ENCODE measurements around the gene WWOX.

Gene WWOX

GRCh38 chr16:78126662-78127061, 27.2 kb downstream of the WWOX start:
- ATAC-seq (ENCODE audit: insufficient read depth, low read depth) = no peak
- Histone ChIP-seq H3K4me3 (ENCODE audit: low read depth in 1 of 2, low read length in 2 of 2) (no peak overlapping the region), H3K9me3 (ENCODE audit: insufficient read depth, low read length, severe bottlenecking) (no peaks in the 10 kb centered on the region), H3K4me1 (ENCODE audit: insufficient read depth, low read length) (peaks cover 4% of the 10 kb centered on the region; the same call in 1 of the 2 replicates), H2AFZ (ENCODE audit: low read depth, low read length) (no peak overlapping the region), H3K36me3 (ENCODE audit: insufficient read depth, low read length) (peaks cover 15% of the 10 kb centered on the region; the same call in 1 of the 2 replicates), H3K4me2 (ENCODE audit: insufficient read depth, low read length) (no peak overlapping the region), H3K79me2 (ENCODE audit: insufficient read depth, low read length) (no peaks in the 10 kb centered on the region), H3K9ac (ENCODE audit: low read depth, low read length) (no peak overlapping the region), H3K27ac (ENCODE audit: low read length) (no peak overlapping the region), H3K27me3 (ENCODE audit: insufficient read depth, low read length, poor library complexity) (no peaks in the 10 kb centered on the region), H4K20me1 (ENCODE audit: insufficient read depth, low read length) (no peaks in the 10 kb centered on the region)
- DNase-seq = no peak
- TF ChIP-seq EZH2 (IDR thresholded peaks at IDR 0.05; ENCODE audit: borderline replicate concordance, low read depth, low read length, severe bottlenecking) = no peak
- TF ChIP-seq CTCF (IDR thresholded peaks at IDR 0.05; ENCODE audit: borderline replicate concordance, extremely low read depth, low read length, poor library complexity, severe bottlenecking) = no peak

- Histone ChIP-seq H3K27me3 (ENCODE audit: insufficient read depth, low read length, poor library complexity) (no peaks in the 10 kb centered on the region), H3K4me3 (ENCODE audit: low read depth in 1 of 2, low read length in 2 of 2) (no peak overlapping the region), H3K4me2 (ENCODE audit: insufficient read depth, low read length) (no peak overlapping the region), H3K9me3 (ENCODE audit: insufficient read depth, low read length, severe bottlenecking) (no peaks in the 10 kb centered on the region), H2AFZ (ENCODE audit: low read depth, low read length) (no peak overlapping the region), H3K79me2 (ENCODE audit: insufficient read depth, low read length) (no peaks in the 10 kb centered on the region), H4K20me1 (ENCODE audit: insufficient read depth, low read length) (no peaks in the 10 kb centered on the region), H3K9ac (ENCODE audit: low read depth, low read length) (no peak overlapping the region), H3K4me1 (ENCODE audit: insufficient read depth, low read length) (peaks cover 4% of the 10 kb centered on the region; the same call in 1 of the 2 replicates), H3K36me3 (ENCODE audit: insufficient read depth, low read length) (0 out of 2 replicates have a peak, but pooled peaks cover 13% of the 10 kb centered on the region), H3K27ac (ENCODE audit: low read length) (no peak overlapping the region)
- TF ChIP-seq CTCF (IDR thresholded peaks at IDR 0.05; ENCODE audit: borderline replicate concordance, extremely low read depth, low read length, poor library complexity, severe bottlenecking) (no peak), EZH2 (IDR thresholded peaks at IDR 0.05; ENCODE audit: borderline replicate concordance, low read depth, low read length, severe bottlenecking) (no peak)
- DNase-seq (no peak), ATAC-seq (ENCODE audit: insufficient read depth, low read depth) (no peak)
Observed at GRCh38 chr16:78127130-78127529, 27.7 kb downstream of the WWOX start.

- no peak overlapping the region for H3K4me2 ChIP-seq (ENCODE audit: insufficient read depth, low read length)
- DNase-seq (no peak), ATAC-seq (ENCODE audit: insufficient read depth, low read depth) (no peak)
- H3K27ac ChIP-seq (ENCODE audit: low read length) = no peak overlapping the region
- H3K36me3 ChIP-seq (ENCODE audit: insufficient read depth, low read length) = 0 out of 2 replicates have a peak, but pooled peaks cover 13% of the 10 kb centered on the region
- H3K9ac ChIP-seq (ENCODE audit: low read depth, low read length) = no peak overlapping the region
- no peaks in the 10 kb centered on the region for H3K27me3 ChIP-seq (ENCODE audit: insufficient read depth, low read length, poor library complexity)
- H3K9me3 ChIP-seq (ENCODE audit: insufficient read depth, low read length, severe bottlenecking) = no peaks in the 10 kb centered on the region
- H2AFZ ChIP-seq (ENCODE audit: low read depth, low read length) = no peak overlapping the region
- H3K4me1 ChIP-seq (ENCODE audit: insufficient read depth, low read length) = no peaks in the 10 kb centered on the region
- no peaks in the 10 kb centered on the region for H4K20me1 ChIP-seq (ENCODE audit: insufficient read depth, low read length)
- H3K4me3 ChIP-seq (ENCODE audit: low read depth in 1 of 2, low read length in 2 of 2) = no peak overlapping the region
- H3K79me2 ChIP-seq (ENCODE audit: insufficient read depth, low read length) = no peaks in the 10 kb centered on the region
- no peak for TF ChIP-seq CTCF (IDR thresholded peaks at IDR 0.05; ENCODE audit: borderline replicate concordance, extremely low read depth, low read length, poor library complexity, severe bottlenecking)
- no peak for TF ChIP-seq EZH2 (IDR thresholded peaks at IDR 0.05; ENCODE audit: borderline replicate concordance, low read depth, low read length, severe bottlenecking)
Observed at GRCh38 chr16:78128913-78129312, 29.5 kb downstream of the WWOX start.

GRCh38 chr16:78129349-78129748, 29.9 kb downstream of the WWOX start:
- Histone ChIP-seq H3K9ac (ENCODE audit: low read depth, low read length) (no peak overlapping the region), H3K27me3 (ENCODE audit: insufficient read depth, low read length, poor library complexity) (no peaks in the 10 kb centered on the region), H3K4me2 (ENCODE audit: insufficient read depth, low read length) (no peak overlapping the region), H4K20me1 (ENCODE audit: insufficient read depth, low read length) (no peaks in the 10 kb centered on the region), H2AFZ (ENCODE audit: low read depth, low read length) (no peak overlapping the region), H3K4me3 (ENCODE audit: low read depth in 1 of 2, low read length in 2 of 2) (no peak overlapping the region), H3K9me3 (ENCODE audit: insufficient read depth, low read length, severe bottlenecking) (no peaks in the 10 kb centered on the region), H3K27ac (ENCODE audit: low read length) (no peak overlapping the region), H3K36me3 (ENCODE audit: insufficient read depth, low read length) (0 out of 2 replicates have a peak, but pooled peaks cover 13% of the 10 kb centered on the region), H3K4me1 (ENCODE audit: insufficient read depth, low read length) (no peaks in the 10 kb centered on the region), H3K79me2 (ENCODE audit: insufficient read depth, low read length) (no peaks in the 10 kb centered on the region)
- no peak for DNase-seq
- ATAC-seq (ENCODE audit: insufficient read depth, low read depth) = no peak
- no peak for TF ChIP-seq CTCF (IDR thresholded peaks at IDR 0.05; ENCODE audit: borderline replicate concordance, extremely low read depth, low read length, poor library complexity, severe bottlenecking)
- TF ChIP-seq EZH2 (IDR thresholded peaks at IDR 0.05; ENCODE audit: borderline replicate concordance, low read depth, low read length, severe bottlenecking) = no peak
